HEK293 (cell line): Measurements from ENCODE around the gene CTCF.

ENCODE experiments used
- CTCF ChIA-PET: fragments of 350-600 bp; formaldehyde crosslinking; extraction: SDS; loops from one replicate; lab custom pipeline; 2021; ENCODE audit warnings: antibody characterized with exemption; lab: Yijun Ruan, JAX
- POLR2A ChIA-PET: fragments of 300-600 bp; formaldehyde crosslinking; extraction: SDS; loops from one replicate; lab custom pipeline; 2020; ENCODE audit warnings: antibody characterized with exemption, inconsistent platforms; lab: Yijun Ruan, JAX
- H3K27ac ChIP-seq: fragments of 200-500 bp; sonication (Bioruptor generic); 2 replicates; pipeline ENCODE4 v1.5.1; 2014; ENCODE audit warnings: low read depth, low read length, control low read depth, inconsistent platforms; ENCODE audit errors: extremely low read depth
- H3K36me3 ChIP-seq, 2 experiments: fragments of 200-500 bp in 1 of 2; sonication (Bioruptor generic) in 1 of 2; 1 replicate in 1 of 2; 2 replicates in 1 of 2; pipeline ENCODE4 v1.5.1; 2014 to 2017; ENCODE audit warnings: inconsistent platforms in 2 of 2, low read length in 2 of 2; ENCODE audit not compliant: control insufficient read depth in 2 of 2, insufficient read depth in 1 of 2
- H3K4me1 ChIP-seq: fragments of 200-500 bp; sonication (Bioruptor generic); 2 replicates; pipeline ENCODE4 v1.5.1; 2014; ENCODE audit warnings: mild to moderate bottlenecking, low read length, inconsistent platforms; ENCODE audit not compliant: control insufficient read depth, insufficient read depth
- H3K4me3 ChIP-seq: 2 replicates; pipeline ENCODE4 v1.5.1; 2011; ENCODE audit warnings: low read depth, mild to moderate bottlenecking, control low read depth, low read length, moderate library complexity
- H3K9me3 ChIP-seq: fragments of 200-500 bp; sonication (Bioruptor generic); 2 replicates; pipeline ENCODE4 v1.5.1; 2014; ENCODE audit warnings: low read depth, low read length, inconsistent platforms; ENCODE audit not compliant: control insufficient read depth, insufficient read depth
- CTCF ChIP-seq: fragments of 450-650 bp; formaldehyde crosslinking; IDR thresholded peaks from 2 replicates; pipeline ENCODE4 v1.5.1; 2016; ENCODE audit warnings: missing biosample characterization, missing genetic modification characterization
- HOXA7 ChIP-seq: sonication (generic); formaldehyde crosslinking; IDR thresholded peaks from 2 replicates; pipeline ENCODE4 v1.8.1; 2022; ENCODE audit warnings: missing genetic modification reagents, borderline replicate concordance
- PRDM10 ChIP-seq: fragments of 450-650 bp; formaldehyde crosslinking; IDR thresholded peaks from 2 replicates; pipeline ENCODE4 v1.5.1; 2016; ENCODE audit warnings: missing biosample characterization, missing genetic modification characterization
- PRDM2 ChIP-seq: fragments of 450-650 bp; formaldehyde crosslinking; IDR thresholded peaks from 2 replicates; pipeline ENCODE4 v1.5.1; 2016; ENCODE audit warnings: missing biosample characterization, missing genetic modification characterization, borderline replicate concordance
- REPIN1 ChIP-seq: fragments of 450-650 bp; formaldehyde crosslinking; IDR thresholded peaks from 2 replicates; pipeline ENCODE4 v1.5.1; 2017; ENCODE audit warnings: missing biosample characterization, missing genetic modification characterization, low read depth
- TSHZ1 ChIP-seq: fragments of 450-650 bp; formaldehyde crosslinking; IDR thresholded peaks from 2 replicates; pipeline ENCODE4 v1.5.1; 2016; ENCODE audit warnings: missing biosample characterization, missing genetic modification characterization, borderline replicate concordance
- ZBTB20 ChIP-seq: fragments of 450-650 bp; formaldehyde crosslinking; IDR thresholded peaks from 2 replicates; pipeline ENCODE4 v1.5.1; 2016; ENCODE audit warnings: missing biosample characterization, missing genetic modification characterization
- ZFP3 ChIP-seq: fragments of 450-650 bp; formaldehyde crosslinking; IDR thresholded peaks from 2 replicates; pipeline ENCODE4 v1.5.1; 2016; ENCODE audit warnings: low read depth, missing biosample characterization, missing genetic modification characterization
- ZFP37 ChIP-seq: fragments of 450-650 bp; formaldehyde crosslinking; IDR thresholded peaks from 2 replicates; pipeline ENCODE4 v1.5.1; 2016; ENCODE audit warnings: missing biosample characterization, missing genetic modification characterization
- ZNF148 ChIP-seq: fragments of 450-650 bp; formaldehyde crosslinking; IDR thresholded peaks from 2 replicates; pipeline ENCODE4 v1.5.0; 2017; ENCODE audit warnings: missing biosample characterization, missing genetic modification characterization, borderline replicate concordance
- ZNF248 ChIP-seq: fragments of 450-650 bp; formaldehyde crosslinking; IDR thresholded peaks from 2 replicates; pipeline ENCODE4 v1.5.1; 2017; ENCODE audit warnings: missing biosample characterization, missing genetic modification characterization
- ZNF654 ChIP-seq: fragments of 450-650 bp; formaldehyde crosslinking; IDR thresholded peaks from 2 replicates; pipeline ENCODE4 v1.5.1; 2016; ENCODE audit warnings: low read depth, missing biosample characterization, missing genetic modification characterization
- ZNF785 ChIP-seq: fragments of 450-650 bp; formaldehyde crosslinking; IDR thresholded peaks from 2 replicates; pipeline ENCODE4 v1.5.1; 2016; ENCODE audit warnings: missing biosample characterization, missing genetic modification characterization

CTCF gene

GRCh38 chr16:67672306-67672705 is 110.0 kb downstream of the CTCF start:
- ChIA-PET CTCF (interaction anchor here (0.6 to 3.1 kb wide), 21 partner anchors 10 to 369 kb away, joined by 3 to 31 read pairs (median 5); partner anchors contain the start of gene GFOD2), POLR2A (no interaction called here)
- peaks cover 0 to 11% of the 10 kb centered on the region in 2 experiments; a peak in 1 of 3 replicates for H3K36me3 ChIP-seq
- no peak overlapping the region for H3K4me3 ChIP-seq
- H3K9me3 ChIP-seq: no peaks in the 10 kb centered on the region
- no peak overlapping the region for H3K27ac ChIP-seq
- H3K4me1 ChIP-seq: 0 out of 2 replicates have a peak, but pooled peaks cover 3% of the 10 kb centered on the region
- TF ChIP-seq ZFP37 (tag by site-specific recombination) (no peak), PRDM2 (tag by site-specific recombination) (0 out of 2 replicates have a peak, but pooled peaks have one; percentile 40), PRDM10 (peak; percentile 50), ZNF148 (tag by site-specific recombination) (no peak)
- TF ChIP-seq, all 188 proteins: peak for 2

GRCh38 chr16:67672739-67673662 is 110.7 kb downstream of the CTCF start:
- 0 out of 2 replicates have a peak, but pooled peaks cover 3% of the 10 kb centered on the region for H3K4me1 ChIP-seq
- no peaks in the 10 kb centered on the region for H3K9me3 ChIP-seq
- no peak overlapping the region for H3K27ac ChIP-seq
- CTCF ChIA-PET: interaction anchor here (0.5 to 3.1 kb wide), 28 partner anchors 10 to 430 kb away, joined by 3 to 31 read pairs (median 4); partner anchors contain the start of genes CENPT, GFOD2, NFATC3 and PARD6A
- POLR2A ChIA-PET: interaction anchor here (0.6 kb wide), 1 partner anchor 45 kb away, joined by 4 read pairs; no protein-coding TSS in a partner anchor
- H3K36me3 ChIP-seq: peaks cover 0 to 16% of the 10 kb centered on the region in 2 experiments; a peak in 1 of 3 replicates
- no peak overlapping the region for H3K4me3 ChIP-seq
- no peak for TF ChIP-seq TSHZ1
- TF ChIP-seq HOXA7: no peak
- TF ChIP-seq ZBTB20 (tag by site-specific recombination): no peak
- no peak for TF ChIP-seq ZNF785 (tag by site-specific recombination)
- TF ChIP-seq CTCF: peak; percentile 89
- TF ChIP-seq ZNF248 (tag by site-specific recombination): no peak
- peak; percentile 87 for TF ChIP-seq ZNF654
- TF ChIP-seq ZFP3: no peak
- TF ChIP-seq REPIN1 (tag by site-specific recombination): no peak
